K562 (cell line): ENCODE data around the gene CEMIP2. TPM values are rescaled to one million over a fixed set of nuclear protein-coding genes. Genes with fewer than 3 reads are reported as not detected.

ENCODE experiments used
- ATAC-seq: fragments of 200-7000 bp; cut with Tn5 transposase; 3 replicates; pipeline ENCODE4 v1.9.1; 2020; ENCODE audit warnings: moderate library complexity
- BruUV-seq: library from RNA; stranded (reverse); fragments of 400-500 nt; replicated peaks from 2 replicates; lab custom pipeline; 2021; lab: Mats Ljungman, UMichigan
- CTCF ChIA-PET: fragments of 300-600 bp; formaldehyde crosslinking; extraction: SDS; loops from one replicate; lab custom pipeline; 2021; ENCODE audit warnings: low intra/inter-chr PET ratio; lab: Yijun Ruan, JAX
- POLR2A ChIA-PET: fragments of 300-600, 350-650 bp; sonication (Branson Sonifier 250); formaldehyde crosslinking; extraction: SDS; loops from one replicate; lab custom pipeline; 2021; ENCODE audit warnings: antibody characterized with exemption, inconsistent platforms; lab: Yijun Ruan, JAX
- DNase-seq, 4 experiments: peaks; one replicate each; pipeline versions ENCODE4 v3.0.0 to v3.0.0-alpha.2; 2011 to 2018; ENCODE audit warnings: low spot score in 3 of 4, mixed read lengths in 3 of 4; ENCODE audit errors: extremely low read depth in 1 of 4
- FAIRE-seq: peaks from 2 replicates; lab custom pipeline; 2011; peaks lifted over from hg19 to GRCh38; lab: Jason Lieb, UNC
- H2AFZ ChIP-seq: 2 replicates; pipeline ENCODE4 v1.6.0; 2011; ENCODE audit warnings: low read depth, low read length, control low read depth, inconsistent platforms
- H3K27ac ChIP-seq: fragments of 200-600 bp; 3 replicates; pipeline ENCODE4 v1.8.0; 2011; ENCODE audit warnings: low read depth, mild to moderate bottlenecking, control low read depth, inconsistent platforms, low read length, moderate library complexity, mixed read lengths; ENCODE audit errors: extremely low read depth
- H3K27me3 ChIP-seq, 2 experiments: fragments of 300-600 bp in 1 of 2; 2 replicates in 1 of 2; 3 replicates in 1 of 2; pipeline versions ENCODE4 v1.6.0 to v1.8.0; 2011; ENCODE audit warnings: inconsistent platforms in 2 of 2, low read length in 2 of 2, mild to moderate bottlenecking in 1 of 2, mixed read lengths in 1 of 2, moderate library complexity in 1 of 2; ENCODE audit not compliant: control insufficient read depth in 2 of 2, insufficient read depth in 2 of 2
- H3K36me3 ChIP-seq: fragments of 300-600 bp; 3 replicates; pipeline ENCODE4 v1.8.0; 2011; ENCODE audit warnings: mild to moderate bottlenecking, low read length, inconsistent platforms; ENCODE audit not compliant: control insufficient read depth, insufficient read depth
- H3K4me1 ChIP-seq, 2 experiments: fragments of 200-600 bp in 1 of 2; replicated peaks in 1 of 2; 2 replicates in 1 of 2; 3 replicates in 1 of 2; pipeline versions ENCODE4 v1.5.1 to v1.8.0; 2011; ENCODE audit warnings: inconsistent platforms in 2 of 2, low read length in 2 of 2, mild to moderate bottlenecking in 1 of 2, mixed read lengths in 1 of 2, moderate library complexity in 1 of 2; ENCODE audit not compliant: control insufficient read depth in 2 of 2, insufficient read depth in 2 of 2
- H3K4me2 ChIP-seq: 2 replicates; pipeline ENCODE4 v1.6.1; 2011; ENCODE audit warnings: low read length, control low read depth, inconsistent platforms, mixed read lengths; ENCODE audit not compliant: insufficient read depth
- H3K4me3 ChIP-seq: fragments of 200-600 bp; sonication (generic), shearing (Covaris generic); 2 replicates; pipeline ENCODE4 v1.5.1; 2016; ENCODE audit warnings: control low read depth, inconsistent platforms
- H3K79me2 ChIP-seq: fragments of 200-600 bp; 3 replicates; pipeline ENCODE4 v1.8.0; 2011; ENCODE audit warnings: low read length, inconsistent platforms; ENCODE audit not compliant: control insufficient read depth, insufficient read depth
- H3K9ac ChIP-seq, 2 experiments: 2 replicates each; pipeline versions ENCODE4 v1.6.0 to v1.6.1; 2011; ENCODE audit warnings: low read depth in 2 of 2, low read length in 2 of 2, control low read depth in 1 of 2, inconsistent platforms in 1 of 2, mild to moderate bottlenecking in 1 of 2, mixed read lengths in 1 of 2; ENCODE audit not compliant: insufficient read depth in 1 of 2
- H3K9me1 ChIP-seq: one replicate; pipeline ENCODE4 v1.6.0; 2011; ENCODE audit warnings: inconsistent platforms, mild to moderate bottlenecking, low read length, moderate library complexity; ENCODE audit not compliant: control insufficient read depth, insufficient read depth
- H3K9me3 ChIP-seq: replicated peaks from 2 replicates; pipeline ENCODE4 v1.5.1; 2011; ENCODE audit warnings: low read depth, low read length, inconsistent platforms; ENCODE audit not compliant: control insufficient read depth, insufficient read depth
- H4K20me1 ChIP-seq: replicated peaks from 2 replicates; pipeline ENCODE4 v1.6.1; 2011; ENCODE audit warnings: low read length, inconsistent platforms, mixed read lengths; ENCODE audit not compliant: control insufficient read depth, insufficient read depth
- ERF ChIP-seq: fragments of 450-650 bp; formaldehyde crosslinking; IDR thresholded peaks from 2 replicates; pipeline ENCODE4 v1.4.0; 2020; ENCODE audit warnings: mild to moderate bottlenecking, mixed read lengths
- ETV1 ChIP-seq: fragments of 450-650 bp; conservative IDR thresholded peaks from 2 replicates; pipeline ENCODE4 v1.6.1; 2016; ENCODE audit warnings: missing genetic modification characterization, control low read depth, low read depth, missing compliant biosample characterization
- FOSL1 ChIP-seq: fragments of 200-800 bp; sonication (Bioruptor generic); conservative IDR thresholded peaks from 2 replicates; pipeline ENCODE4 v1.6.1; 2016; ENCODE audit warnings: missing genetic modification characterization, missing compliant biosample characterization
- FOXA3 ChIP-seq, 2 experiments: fragments of 450-650 bp in 1 of 2; sonication (generic) in 1 of 2; formaldehyde crosslinking; IDR thresholded peaks in 1 of 2; conservative IDR thresholded peaks in 1 of 2; 2 replicates each; pipeline versions ENCODE4 v1.4.0 to v1.8.0; 2020 to 2022; ENCODE audit warnings: mild to moderate bottlenecking in 2 of 2, missing genetic modification reagents in 1 of 2
- GMEB1 ChIP-seq: fragments of 250-450 bp; sonication (Bioruptor Pico); IDR thresholded peaks from 2 replicates; pipeline ENCODE4 v1.4.0; 2020; ENCODE audit warnings: mild to moderate bottlenecking
- HIVEP1 ChIP-seq: fragments of 250-450 bp; sonication (Bioruptor Pico); IDR thresholded peaks from 2 replicates; pipeline ENCODE4 v1.4.0; 2020; ENCODE audit warnings: mild to moderate bottlenecking
- MBD2 ChIP-seq: sonication (generic); IDR thresholded peaks from 2 replicates; pipeline ENCODE4 v1.6.1; 2016; ENCODE audit warnings: low read depth, borderline replicate concordance
- PML ChIP-seq: IDR thresholded peaks from 2 replicates; pipeline ENCODE4 v1.6.1; 2012; ENCODE audit warnings: low read length, inconsistent platforms
- RNF2 ChIP-seq: sonication (generic); IDR thresholded peaks from 2 replicates; pipeline ENCODE4 v1.6.1; 2016
- SNAPC5 ChIP-seq: fragments of 250-450 bp; sonication (Bioruptor Pico); IDR thresholded peaks from 2 replicates; pipeline ENCODE4 v1.8.0; 2021; ENCODE audit warnings: moderate library complexity, mild to moderate bottlenecking, inconsistent platforms
- ZNF184 ChIP-seq: sonication (generic); formaldehyde crosslinking; IDR thresholded peaks from 2 replicates; pipeline ENCODE4 v1.5.0; 2020; ENCODE audit warnings: missing genetic modification reagents
- ZNF518B ChIP-seq: fragments of 250-450 bp; sonication (Bioruptor Pico); IDR thresholded peaks from 2 replicates; pipeline ENCODE4 v1.5.0; 2021; ENCODE audit warnings: mild to moderate bottlenecking, moderate library complexity
- ZNF57 ChIP-seq: fragments of 450-650 bp; formaldehyde crosslinking; IDR thresholded peaks from 2 replicates; pipeline ENCODE4 v1.4.0; 2020; ENCODE audit warnings: mild to moderate bottlenecking, moderate library complexity
- WGBS: fragments of 100-300 bp; shearing (Covaris generic); methylation state at CpG from one replicate; pipeline ENCODE4 v1.1.6; 2016; ENCODE audit warnings: low coverage, mixed read lengths; ENCODE audit not compliant: insufficient coverage; ENCODE audit errors: missing lambda C conversion rate; 5-methylcytosine and 5-hydroxymethylcytosine counted together
- in situ Hi-C: fragments of 300-500 bp; cut with MboI; formaldehyde crosslinking; loops from 4 replicates; pipeline ENCODE4 v1.15.0; 2018; ENCODE audit warnings: inconsistent platforms, mixed read lengths
- intact Hi-C: fragments of 100-400 bp; cut with micrococcal nuclease; formaldehyde crosslinking; loops from 2 replicates; pipeline ENCODE4 v1.14.2; 2022
- polyA plus RNA-seq, 8 experiments: library from polyadenylated mRNA; depleted of rRNA in 4 of 8; stranded (reverse) in 5 of 8; unstranded in 3 of 8; fragments of >200 nt; fragmentation: Nextera tagmentation in 2 of 8; fragmentation: Illumina TruSeq in 1 of 8; extraction: Ambion mirVana in 2 of 8; extraction: Trizol in 1 of 8; gene quantifications; 2 replicates each; pipeline versions ENCODE4 v1.2.1 to v1.2.3, GENCODE V29; 2011 to 2014; ENCODE audit warnings: inconsistent platforms in 1 of 8, missing spikeins in 1 of 8
- total RNA-seq, 7 experiments: library from RNA; depleted of rRNA in 6 of 7; stranded (reverse); fragments of >200 nt in 6 of 7; fragmentation: Illumina TruSeq in 2 of 7; extraction: Trizol in 2 of 7; gene quantifications; 2 replicates each; pipeline versions ENCODE4 v1.2.1 to v1.2.3, GENCODE V29; 2011 to 2021; ENCODE audit warnings: low replicate concordance in 1 of 7
- TF ChIP-seq, protein P1 (sequence below): fragments of 250-450 bp; sonication (Bioruptor Pico); IDR thresholded peaks from 2 replicates; pipeline ENCODE4 v1.9.0; 2021; ENCODE audit warnings: mild to moderate bottlenecking
- TF ChIP-seq, protein P2 (sequence below), 2 experiments: fragments of 250-450 bp in 1 of 2; fragments of 450-650 bp in 1 of 2; sonication (Bioruptor Pico) in 1 of 2; IDR thresholded peaks; 2 replicates each; pipeline versions ENCODE4 v1.6.1 to v1.8.0; 2016 to 2021; ENCODE audit warnings: mild to moderate bottlenecking in 2 of 2, moderate library complexity in 2 of 2, missing compliant biosample characterization in 1 of 2, missing genetic modification characterization in 1 of 2

CEMIP2 gene
- total and polyA plus RNA-seq, 9 of the 15 experiments (the other 6 are each of a cell fraction or from before 2014, with no cell fraction given) = 5.4 to 29.9 (median 14.2) TPM

- TF ChIP-seq SNAPC5 (no peak), PML (no peak), ZNF57 (CRISPR knock-in tag) (no peak)
- TF ChIP-seq, all 486 proteins: peak for 0
These were observed 32.1 kb downstream of the CEMIP2 start (continued) for GRCh38 chr9:71736236-71736635.

DNA sequence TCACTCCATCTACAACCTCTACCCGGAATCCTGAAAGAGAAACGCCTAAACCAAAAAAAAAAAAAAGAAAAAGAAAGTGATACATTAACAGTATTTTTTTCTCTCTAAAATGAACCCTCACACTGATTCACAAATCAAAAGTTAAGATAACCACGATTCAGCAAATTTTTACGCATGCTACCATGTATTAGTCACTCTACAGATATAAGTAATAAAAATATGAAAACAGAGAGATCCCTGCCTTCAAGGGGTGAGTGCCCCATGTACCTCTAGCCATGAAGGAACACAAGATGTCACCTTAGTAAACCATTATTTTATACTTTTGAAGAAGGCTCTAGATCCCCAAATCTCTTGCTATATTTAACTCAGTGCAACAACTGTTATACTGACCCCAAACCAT lies 33.4 kb downstream of the CEMIP2 start:
- in situ Hi-C loops = no loop called here
- no peak overlapping the region for H3K27ac ChIP-seq
- no peaks in the 10 kb centered on the region for H3K27me3 ChIP-seq
- intact Hi-C loops = no loop called here
- DNase-seq (no peak), ATAC-seq (no peak), FAIRE-seq (no peak)
- BruUV-seq = no TSS peak
- H3K36me3 ChIP-seq = peaks cover 34% of the 10 kb centered on the region; the same call in 1 of the 3 replicates
- ChIA-PET POLR2A (no interaction called here), CTCF (no interaction called here)
- no peak overlapping the region for H3K4me3 ChIP-seq
- H3K79me2 ChIP-seq = no peaks in the 10 kb centered on the region
- WGBS = 78% methylated on average over 4 of the region's 4 CpGs
- H3K9ac ChIP-seq = no peak overlapping the region
- H3K4me2 ChIP-seq = no peak overlapping the region
- H2AFZ ChIP-seq = no peak overlapping the region
- H3K9me1 ChIP-seq = no peaks in the 10 kb centered on the region
- H3K4me1 ChIP-seq = no peaks in the 10 kb centered on the region; a peak in 3 of 5 replicates
- no peaks in the 10 kb centered on the region for H3K9me3 ChIP-seq
- H4K20me1 ChIP-seq = no peaks in the 10 kb centered on the region
- TF ChIP-seq FOXA3 (CRISPR knock-in tag; conservative IDR thresholded peaks at IDR 0.05 in 1 of 2, IDR thresholded peaks at IDR 0.05 in 1 of 2) = no peak
- no peak for TF ChIP-seq MBD2
- TF ChIP-seq RNF2 = no peak
- no peak for TF ChIP-seq ERF (CRISPR knock-in tag)
- TF ChIP-seq, protein P1, sequence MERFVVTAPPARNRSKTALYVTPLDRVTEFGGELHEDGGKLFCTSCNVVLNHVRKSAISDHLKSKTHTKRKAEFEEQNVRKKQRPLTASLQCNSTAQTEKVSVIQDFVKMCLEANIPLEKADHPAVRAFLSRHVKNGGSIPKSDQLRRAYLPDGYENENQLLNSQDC (CRISPR knock-in tag) = no peak
- no peak for TF ChIP-seq ZNF184
- no peak for TF ChIP-seq ETV1 (tag)
- TF ChIP-seq GMEB1 (CRISPR knock-in tag) = no peak
- no peak for TF ChIP-seq FOSL1
- TF ChIP-seq, protein P2, sequence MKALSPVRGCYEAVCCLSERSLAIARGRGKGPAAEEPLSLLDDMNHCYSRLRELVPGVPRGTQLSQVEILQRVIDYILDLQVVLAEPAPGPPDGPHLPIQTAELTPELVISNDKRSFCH (CRISPR knock-in tag; IDR thresholded peaks at IDR 0.05) = no peak
- TF ChIP-seq, protein P2 (tag; IDR thresholded peaks at IDR 0.05) = no peak
- TF ChIP-seq ZNF518B (CRISPR knock-in tag) = no peak
- TF ChIP-seq HIVEP1 (CRISPR knock-in tag) = no peak
